Stimulated activated naive CD4-positive, alpha-beta T cell (primary cell): Measurements from ENCODE around the gene NBEA.
A peak's percentile ranks its signal among the peaks of the same experiment; 100 is the strongest.

Source experiments
- DNase-seq, 6 experiments: peaks; one replicate each; lab custom pipeline; 2025; lab: John Stamatoyannopoulos, UW

The NBEA gene

GRCh38 chr13:35475212-35475959, 533.3 kb downstream of the NBEA start:
- DNase-seq, result no peak

GRCh38 chr13:35475960-35476943, 534.2 kb downstream of the NBEA start, which contains the start of gene MAB21L1:
Gene MAB21L1, minus strand, starts transcription at chr13:35476689. Its CDS starts 551 bp downstream, at chr13:35476138.
- peak in 3 of 6 experiments; percentile 2 to 29 (median 24) for DNase-seq

GRCh38 chr13:35477386-35477946, 535.4 kb downstream of the NBEA start:
- DNase-seq, result peak in 1 of 6 experiments; percentile 7

- DNase-seq, result no peak
These were observed 536.4 kb downstream of the NBEA start for GRCh38 chr13:35478271-35479037.

- no peak for DNase-seq
These were observed 537.0 kb downstream of the NBEA start for GRCh38 chr13:35479038-35479492.

GRCh38 chr13:35479706-35480105, 537.6 kb downstream of the NBEA start:
- no peak for DNase-seq

GRCh38 chr13:35480346-35480745, 538.3 kb downstream of the NBEA start:
- no peak for DNase-seq

GRCh38 chr13:35481777-35482176, 539.7 kb downstream of the NBEA start:
- DNase-seq, result no peak

GRCh38 chr13:35482527-35482926, 540.5 kb downstream of the NBEA start:
- DNase-seq, result no peak

- DNase-seq, result no peak
These were observed 541.7 kb downstream of the NBEA start for GRCh38 chr13:35483761-35484160.

GRCh38 chr13:35484384-35484783, 542.3 kb downstream of the NBEA start:
- DNase-seq, result no peak

- DNase-seq, result no peak
These were observed 543.4 kb downstream of the NBEA start for GRCh38 chr13:35485424-35485823.

- no peak for DNase-seq
These were observed 547.0 kb downstream of the NBEA start for GRCh38 chr13:35489050-35489449.

GRCh38 chr13:35496006-35496405, 553.9 kb downstream of the NBEA start:
- DNase-seq, result no peak

- DNase-seq, result no peak
These were observed 554.8 kb downstream of the NBEA start for GRCh38 chr13:35496761-35497386.

- DNase-seq, result no peak
These were observed 556.2 kb downstream of the NBEA start for GRCh38 chr13:35498231-35498630.

GRCh38 chr13:35499196-35499662, 557.2 kb downstream of the NBEA start:
- no peak for DNase-seq

- no peak for DNase-seq
These were observed 557.6 kb downstream of the NBEA start for GRCh38 chr13:35499676-35500075.

GRCh38 chr13:35500144-35500543, 558.1 kb downstream of the NBEA start:
- DNase-seq, result no peak

- DNase-seq, result no peak
These were observed 559.7 kb downstream of the NBEA start for GRCh38 chr13:35501661-35502235.

- no peak for DNase-seq
These were observed 560.4 kb downstream of the NBEA start for GRCh38 chr13:35502456-35502855.
